ENCODE data around the gene THAP11.

Gene THAP11

GRCh38 chr16:67883872-67884261 lies 41.7 kb downstream of the THAP11 start:
- ATAC-seq (ENCODE audit: low read depth) (peak; percentile 47; the same call in 2 of the 3 replicates), DNase-seq (ENCODE audit: low spot score) (no peak)
- Histone ChIP-seq H3K36me3 (ENCODE audit: low read depth) (peaks cover 47% of the 10 kb centered on the region), H3K4me3 (ENCODE audit: severe bottlenecking) (no peak overlapping the region), H3K27ac (ENCODE audit: poor library complexity, severe bottlenecking) (no peak overlapping the region), H3K9me3 (ENCODE audit: severe bottlenecking) (no peaks in the 10 kb centered on the region), H3K27me3 (ENCODE audit: insufficient read depth, poor library complexity, severe bottlenecking) (no peaks in the 10 kb centered on the region), H3K4me1 (ENCODE audit: insufficient read depth, poor library complexity, severe bottlenecking) (peaks cover 5% of the 10 kb centered on the region)
- TF ChIP-seq, protein P1, sequence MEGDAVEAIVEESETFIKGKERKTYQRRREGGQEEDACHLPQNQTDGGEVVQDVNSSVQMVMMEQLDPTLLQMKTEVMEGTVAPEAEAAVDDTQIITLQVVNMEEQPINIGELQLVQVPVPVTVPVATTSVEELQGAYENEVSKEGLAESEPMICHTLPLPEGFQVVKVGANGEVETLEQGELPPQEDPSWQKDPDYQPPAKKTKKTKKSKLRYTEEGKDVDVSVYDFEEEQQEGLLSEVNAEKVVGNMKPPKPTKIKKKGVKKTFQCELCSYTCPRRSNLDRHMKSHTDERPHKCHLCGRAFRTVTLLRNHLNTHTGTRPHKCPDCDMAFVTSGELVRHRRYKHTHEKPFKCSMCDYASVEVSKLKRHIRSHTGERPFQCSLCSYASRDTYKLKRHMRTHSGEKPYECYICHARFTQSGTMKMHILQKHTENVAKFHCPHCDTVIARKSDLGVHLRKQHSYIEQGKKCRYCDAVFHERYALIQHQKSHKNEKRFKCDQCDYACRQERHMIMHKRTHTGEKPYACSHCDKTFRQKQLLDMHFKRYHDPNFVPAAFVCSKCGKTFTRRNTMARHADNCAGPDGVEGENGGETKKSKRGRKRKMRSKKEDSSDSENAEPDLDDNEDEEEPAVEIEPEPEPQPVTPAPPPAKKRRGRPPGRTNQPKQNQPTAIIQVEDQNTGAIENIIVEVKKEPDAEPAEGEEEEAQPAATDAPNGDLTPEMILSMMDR (IDR thresholded peaks at IDR 0.05; ENCODE audit: poor library complexity, severe bottlenecking) = peak; percentile 80

DNA sequence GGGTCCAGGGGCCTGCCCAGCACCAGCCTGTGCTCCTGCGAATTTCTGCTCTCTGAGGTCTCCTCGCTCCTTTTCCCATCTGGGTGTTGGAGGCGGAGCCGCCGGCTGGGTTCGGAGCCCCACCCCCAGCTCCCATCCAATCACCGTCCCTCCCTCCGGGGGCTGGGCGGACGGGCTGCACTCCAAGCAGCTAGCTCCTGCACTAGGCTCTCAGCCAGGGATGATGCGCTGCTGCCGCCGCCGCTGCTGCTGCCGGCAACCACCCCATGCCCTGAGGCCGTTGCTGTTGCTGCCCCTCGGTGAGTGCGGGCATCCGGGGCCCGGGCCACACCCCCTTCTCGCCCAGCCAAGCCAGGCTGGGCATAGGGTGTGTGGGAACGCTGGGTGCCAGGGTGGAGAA lies 42.6 kb downstream of the THAP11 start, which contains the start of gene NRN1L:
Gene NRN1L, plus strand, starts transcription at position 202 of the 400 bp plus-strand sequence. Its CDS starts 19 bp downstream, at position 221.
- H3K4me3 ChIP-seq (ENCODE audit: severe bottlenecking) = no peak within 1 kb of the TSS
- no peak within 1 kb of the TSS for H3K27ac ChIP-seq (ENCODE audit: poor library complexity, severe bottlenecking)
- TF ChIP-seq, protein P1 (IDR thresholded peaks at IDR 0.05; ENCODE audit: poor library complexity, severe bottlenecking) = no peak
- DNase-seq (ENCODE audit: low spot score) = peak; percentile 94
- peaks cover 5% of the 10 kb centered on the region for H3K4me1 ChIP-seq (ENCODE audit: insufficient read depth, poor library complexity, severe bottlenecking)
- no peaks in the 10 kb centered on the region for H3K9me3 ChIP-seq (ENCODE audit: severe bottlenecking)
- ATAC-seq (ENCODE audit: low read depth) = peak; percentile 87
- H3K36me3 ChIP-seq (ENCODE audit: low read depth) = peaks cover 39% of the 10 kb centered on the region
- H3K27me3 ChIP-seq (ENCODE audit: insufficient read depth, poor library complexity, severe bottlenecking) = no peaks in the 10 kb centered on the region

- peaks cover 5% of the 10 kb centered on the region for H3K4me1 ChIP-seq (ENCODE audit: insufficient read depth, poor library complexity, severe bottlenecking)
- ATAC-seq (ENCODE audit: low read depth) (no peak), DNase-seq (ENCODE audit: low spot score) (no peak)
- H3K36me3 ChIP-seq (ENCODE audit: low read depth) = peaks cover 31% of the 10 kb centered on the region
- H3K4me3 ChIP-seq (ENCODE audit: severe bottlenecking) = no peak overlapping the region
- TF ChIP-seq, protein P1 (IDR thresholded peaks at IDR 0.05; ENCODE audit: poor library complexity, severe bottlenecking) = no peak
- no peaks in the 10 kb centered on the region for H3K9me3 ChIP-seq (ENCODE audit: severe bottlenecking)
- no peaks in the 10 kb centered on the region for H3K27me3 ChIP-seq (ENCODE audit: insufficient read depth, poor library complexity, severe bottlenecking)
- no peak overlapping the region for H3K27ac ChIP-seq (ENCODE audit: poor library complexity, severe bottlenecking)
These were observed 43.4 kb downstream of the THAP11 start for GRCh38 chr16:67885545-67885944.

DNA sequence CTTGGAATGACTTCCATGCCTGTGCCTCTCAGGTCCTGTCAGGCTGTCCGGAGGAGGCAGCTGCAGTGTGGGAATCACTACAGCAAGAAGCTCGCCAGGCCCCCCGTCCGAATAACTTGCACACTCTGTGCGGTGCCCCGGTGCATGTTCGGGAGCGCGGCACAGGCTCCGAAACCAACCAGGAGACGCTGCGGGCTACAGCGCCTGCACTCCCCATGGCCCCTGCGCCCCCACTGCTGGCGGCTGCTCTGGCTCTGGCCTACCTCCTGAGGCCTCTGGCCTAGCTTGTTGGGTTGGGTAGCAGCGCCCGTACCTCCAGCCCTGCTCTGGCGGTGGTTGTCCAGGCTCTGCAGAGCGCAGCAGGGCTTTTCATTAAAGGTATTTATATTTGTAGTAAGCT lies 43.9 kb downstream of the THAP11 start:
- ATAC-seq (ENCODE audit: low read depth) = no peak
- Histone ChIP-seq H3K36me3 (ENCODE audit: low read depth) (peaks cover 27% of the 10 kb centered on the region), H3K4me1 (ENCODE audit: insufficient read depth, poor library complexity, severe bottlenecking) (peaks cover 5% of the 10 kb centered on the region), H3K9me3 (ENCODE audit: severe bottlenecking) (no peaks in the 10 kb centered on the region), H3K4me3 (ENCODE audit: severe bottlenecking) (no peak overlapping the region), H3K27me3 (ENCODE audit: insufficient read depth, poor library complexity, severe bottlenecking) (no peaks in the 10 kb centered on the region), H3K27ac (ENCODE audit: poor library complexity, severe bottlenecking) (no peak overlapping the region)
- TF ChIP-seq, protein P1 (IDR thresholded peaks at IDR 0.05; ENCODE audit: poor library complexity, severe bottlenecking) = no peak
- DNase-seq (ENCODE audit: low spot score) = no peak

DNA sequence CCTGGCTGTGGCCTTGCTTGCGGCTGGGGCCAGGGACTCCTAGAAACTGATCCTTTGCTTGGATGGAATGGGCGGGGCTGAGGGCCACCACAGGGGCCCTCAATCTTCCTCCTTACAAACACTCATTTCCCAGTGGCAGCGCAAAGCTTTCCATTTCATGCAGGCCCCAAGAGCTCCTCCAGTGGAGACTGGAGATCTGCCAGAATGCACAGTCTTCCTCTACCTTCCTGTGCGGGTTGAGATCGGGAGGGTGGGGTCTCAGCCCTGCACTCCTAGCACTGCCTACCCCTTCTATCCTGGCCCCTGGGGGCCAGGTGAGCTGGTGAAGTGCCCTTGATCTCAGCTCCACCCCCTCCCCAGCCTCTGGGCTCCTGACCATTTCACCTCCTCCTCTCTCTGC lies 44.3 kb downstream of the THAP11 start:
- no peak overlapping the region for H3K4me3 ChIP-seq (ENCODE audit: severe bottlenecking)
- peaks cover 23% of the 10 kb centered on the region for H3K36me3 ChIP-seq (ENCODE audit: low read depth)
- DNase-seq (ENCODE audit: low spot score) = no peak
- TF ChIP-seq, protein P1 (IDR thresholded peaks at IDR 0.05; ENCODE audit: poor library complexity, severe bottlenecking) = no peak
- no peak overlapping the region for H3K27ac ChIP-seq (ENCODE audit: poor library complexity, severe bottlenecking)
- H3K9me3 ChIP-seq (ENCODE audit: severe bottlenecking) = no peaks in the 10 kb centered on the region
- ATAC-seq (ENCODE audit: low read depth) = no peak
- peaks cover 5% of the 10 kb centered on the region for H3K4me1 ChIP-seq (ENCODE audit: insufficient read depth, poor library complexity, severe bottlenecking)
- no peaks in the 10 kb centered on the region for H3K27me3 ChIP-seq (ENCODE audit: insufficient read depth, poor library complexity, severe bottlenecking)
